T-cell (primary cell): ENCODE results near the gene DEXI. TPM values are rescaled to one million over a fixed set of nuclear protein-coding genes. Genes with fewer than 3 reads are reported as not detected.

Experiments used
- ATAC-seq, 4 experiments: fragments of 200-7000 bp in 3 of 4; fragments of 150-1000 bp in 1 of 4; cut with Tn5 transposase; replicated peaks in 1 of 4; 1 replicate in 3 of 4; 2 replicates in 1 of 4; pipeline ENCODE4 v1.10.0; 2021; ENCODE audit warnings: moderate library complexity in 3 of 4, mild to moderate bottlenecking in 2 of 4, moderate number of reproducible peaks in 1 of 4
- CTCF ChIA-PET, 2 donors: fragments of 300-600 bp; sonication (Branson Sonifier 250); formaldehyde crosslinking; loops; one replicate each; lab custom pipeline; 2022; ENCODE audit warnings: antibody characterized with exemption in 2 of 2; lab: Charles Lee
- POLR2A ChIA-PET, 2 donors: fragments of 300-600 bp; sonication (Branson Sonifier 250); formaldehyde crosslinking; loops; one replicate each; lab custom pipeline; 2022; ENCODE audit warnings: antibody characterized with exemption in 2 of 2; lab: Charles Lee
- DNase-seq, 35 experiments: peaks; one replicate each; pipeline versions ENCODE4 v3.0.0 to v3.0.0-alpha.2; 2013 to 2023
- H3K27ac ChIP-seq: one replicate; pipeline ENCODE4 v1.5.1; 2013; ENCODE audit warnings: low read length
- H3K27me3 ChIP-seq, 2 experiments: replicated peaks in 1 of 2; 1 replicate in 1 of 2; 2 replicates in 1 of 2; pipeline versions ENCODE4 v1.6.1 to v1.7.0; 2013; ENCODE audit warnings: low read length in 1 of 2, mixed read lengths in 1 of 2; ENCODE audit not compliant: control insufficient read depth in 2 of 2, insufficient read depth in 2 of 2; ENCODE audit errors: extremely low read depth in 1 of 2
- H3K36me3 ChIP-seq, 2 donors: 1 replicate in 1 of 2; 2 replicates in 1 of 2; pipeline versions ENCODE4 v1.6.1 to v1.7.0; 2013; ENCODE audit warnings: low read length in 1 of 2; ENCODE audit not compliant: control insufficient read depth in 2 of 2, insufficient read depth in 1 of 2; ENCODE audit errors: extremely low read depth in 1 of 2
- H3K4me1 ChIP-seq, 2 experiments: 1 replicate in 1 of 2; 2 replicates in 1 of 2; pipeline versions ENCODE4 v1.6.1 to v1.7.0; 2013; ENCODE audit warnings: low read length in 2 of 2, mixed read lengths in 1 of 2; ENCODE audit not compliant: insufficient read depth in 2 of 2, control insufficient read depth in 1 of 2; ENCODE audit errors: extremely low read depth in 1 of 2
- H3K4me3 ChIP-seq, 2 donors: 1 replicate in 1 of 2; 2 replicates in 1 of 2; pipeline versions ENCODE4 v1.5.1 to v1.7.0; 2013; ENCODE audit warnings: mild to moderate bottlenecking in 2 of 2, low read length in 1 of 2, moderate library complexity in 1 of 2; ENCODE audit not compliant: control insufficient read depth in 1 of 2; ENCODE audit errors: extremely low read depth in 1 of 2
- H3K9me3 ChIP-seq: 2 replicates; pipeline ENCODE4 v1.7.0; 2013
- H3K27ac Mint-ChIP-seq, 2 donors: one replicate each; pipeline ENCODE4 v1.8.0; 2020 to 2021; ENCODE audit warnings: mild to moderate bottlenecking in 2 of 2, mixed read lengths in 2 of 2
- H3K27me3 Mint-ChIP-seq, 2 donors: one replicate each; pipeline ENCODE4 v1.8.0; 2021 to 2022; ENCODE audit warnings: mixed read lengths in 2 of 2
- H3K36me3 Mint-ChIP-seq: one replicate; pipeline ENCODE4 v1.8.0; 2021; ENCODE audit warnings: mixed read lengths
- H3K4me1 Mint-ChIP-seq, 3 donors: one replicate each; pipeline ENCODE4 v1.8.0; 2020 to 2022; ENCODE audit warnings: mixed read lengths in 3 of 3, mild to moderate bottlenecking in 1 of 3
- H3K4me3 Mint-ChIP-seq, 3 donors: one replicate each; pipeline ENCODE4 v1.8.0; 2020 to 2022; ENCODE audit warnings: mild to moderate bottlenecking in 3 of 3, mixed read lengths in 3 of 3, moderate library complexity in 3 of 3
- H3K9me3 Mint-ChIP-seq, 3 donors: one replicate each; pipeline ENCODE4 v1.8.0; 2020 to 2022; ENCODE audit warnings: mixed read lengths in 3 of 3
- WGBS: methylation state at CpG from one replicate; pipeline ENCODE4 v1.1.5; 2013; ENCODE audit warnings: missing lambda C conversion rate; ENCODE audit not compliant: insufficient coverage; 5-methylcytosine and 5-hydroxymethylcytosine counted together
- total RNA-seq, 35 experiments: library from RNA in 6 of 35; stranded (reverse) in 6 of 35; fragments of 120-200 nt in 1 of 35; gene quantifications; one replicate each; pipeline versions ENCODE4 v1.2.1 to v1.2.4 and lab custom pipeline; 2013 to 2026

Gene DEXI
- total RNA-seq, 5 donors from 2014 or later (not counting 1 experiment from before 2014, with no cell fraction given), result 12.2 to 39.8 (median 34.1) TPM

DNA sequence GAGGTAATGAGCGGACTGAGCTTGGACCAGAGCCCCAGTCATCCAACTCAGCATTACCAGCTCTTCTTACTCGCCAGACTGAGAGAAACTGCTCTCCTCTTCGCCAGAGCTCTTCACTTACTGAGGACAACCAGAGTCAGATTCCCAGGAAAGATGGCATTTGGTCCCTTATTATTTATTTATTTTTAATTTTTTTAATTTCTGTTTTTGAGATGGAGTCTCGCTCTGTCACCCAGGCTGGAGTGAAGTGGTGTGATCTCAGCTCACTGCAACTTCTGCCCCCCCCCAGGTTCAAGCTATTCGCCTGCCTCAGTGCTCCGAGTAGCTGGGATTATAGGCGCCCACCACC, 23.3 kb downstream of the DEXI start:
- H3K27ac Mint-ChIP-seq, result no peak overlapping the region
- no peak overlapping the region for H3K27ac ChIP-seq

DNA sequence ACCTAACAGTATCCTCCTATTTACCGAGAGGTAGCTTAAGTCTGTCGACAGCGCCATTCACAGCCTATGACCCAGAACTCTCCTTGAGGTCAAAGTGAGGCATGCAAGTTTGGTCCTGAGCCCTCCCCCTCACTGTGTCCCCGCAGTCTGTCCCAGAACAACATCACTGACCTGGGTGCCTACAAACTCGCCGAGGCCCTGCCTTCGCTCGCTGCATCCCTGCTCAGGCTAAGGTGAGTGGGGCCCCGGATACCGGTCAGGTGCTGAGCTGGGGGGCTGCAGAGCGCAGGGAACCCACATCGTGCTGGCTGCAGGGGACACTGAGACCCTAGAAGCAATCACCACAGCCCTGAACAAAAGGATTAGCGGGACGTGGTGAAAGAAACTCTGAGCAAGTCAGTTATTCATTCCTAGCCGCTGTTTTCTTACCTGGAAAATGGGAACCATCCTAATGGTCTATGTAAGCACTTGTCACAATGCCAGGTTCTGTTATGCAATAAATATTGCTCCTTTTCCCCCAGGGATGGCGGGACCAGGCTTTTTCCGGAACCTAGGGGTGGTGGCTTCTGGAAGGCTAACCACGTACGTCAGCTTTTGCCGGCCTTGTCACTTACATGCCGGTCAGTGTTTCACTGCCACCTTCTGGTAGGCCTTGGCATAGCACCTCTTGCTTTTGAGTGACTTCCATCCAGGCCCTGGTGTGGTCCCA, 23.8 kb downstream of the DEXI start:
- Mint-ChIP-seq H3K27ac (no peak overlapping the region), H3K9me3 (no peaks in the 10 kb centered on the region), H3K4me3 (no peak overlapping the region), H3K27me3 (no peaks in the 10 kb centered on the region), H3K36me3 (no peaks in the 10 kb centered on the region), H3K4me1 (peaks cover 0 to 6% (median 4%) of the 10 kb centered on the region in 3 donors)
- DNase-seq, result peak; percentile 16 to 86 (median 63)
- ChIA-PET POLR2A (no interaction called here), CTCF (interaction anchor here (0.5 to 2.1 kb wide), 6 partner anchors 8 to 1436 kb away, joined by 3 to 6 read pairs (median 3); no protein-coding TSS in a partner anchor)
- H3K4me3 ChIP-seq, result no peak overlapping the region
- H3K27me3 ChIP-seq, result no peaks in the 10 kb centered on the region
- WGBS, result 61% methylated on average over 19 of the region's 21 CpGs
- peaks cover 2 to 8% of the 10 kb centered on the region in 2 donors for H3K36me3 ChIP-seq
- peaks cover 0 to 7% of the 10 kb centered on the region in 2 experiments for H3K4me1 ChIP-seq
- peak; percentile 61 to 82 (median 76) for ATAC-seq
- no peak overlapping the region for H3K27ac ChIP-seq
- no peaks in the 10 kb centered on the region for H3K9me3 ChIP-seq

More for the DNA sequence above, 23.3 kb downstream of the DEXI start:
- ATAC-seq (no peak), DNase-seq (no peak)
- H3K9me3 Mint-ChIP-seq, result no peaks in the 10 kb centered on the region
- 86% methylated on average over 3 of the region's 7 CpGs for WGBS
- H3K36me3 Mint-ChIP-seq, result no peaks in the 10 kb centered on the region
- ChIA-PET POLR2A (no interaction called here), CTCF (interaction anchor here (0.5 to 2.1 kb wide), 6 partner anchors 8 to 1436 kb away, joined by 3 to 6 read pairs (median 3); no protein-coding TSS in a partner anchor)
- H3K4me3 Mint-ChIP-seq, result no peak overlapping the region
- H3K4me1 ChIP-seq, result peaks cover 0 to 7% of the 10 kb centered on the region in 2 experiments
- no peaks in the 10 kb centered on the region for H3K9me3 ChIP-seq
- peaks cover 0 to 6% (median 4%) of the 10 kb centered on the region in 3 donors for H3K4me1 Mint-ChIP-seq
- no peaks in the 10 kb centered on the region for H3K27me3 Mint-ChIP-seq
- no peak overlapping the region for H3K4me3 ChIP-seq
- no peaks in the 10 kb centered on the region for H3K27me3 ChIP-seq
- peaks cover 2 to 8% of the 10 kb centered on the region in 2 donors for H3K36me3 ChIP-seq

DNA sequence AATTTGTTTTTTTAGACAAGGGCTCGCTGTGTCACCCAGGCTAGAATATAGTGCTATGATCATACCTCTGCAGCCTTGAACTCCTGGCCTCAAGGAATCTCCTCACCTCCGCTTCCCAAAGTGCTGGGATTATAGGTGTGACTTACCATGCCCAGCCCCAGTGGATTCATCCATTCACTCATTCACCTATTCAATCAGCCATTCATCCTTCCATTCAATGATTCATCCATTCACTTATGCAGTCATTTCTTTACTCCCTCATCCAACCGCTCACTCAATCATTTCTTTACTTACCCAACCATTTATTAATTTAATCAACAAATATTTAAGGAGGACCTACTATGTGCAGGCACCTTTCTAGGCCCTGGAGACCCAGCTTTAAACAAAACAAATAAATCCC, 25.7 kb downstream of the DEXI start:
- H3K4me3 ChIP-seq, result no peak overlapping the region
- ATAC-seq (no peak), DNase-seq (no peak)
- no peaks in the 10 kb centered on the region for H3K27me3 Mint-ChIP-seq
- 50% methylated on average over 2 of the region's 3 CpGs for WGBS
- H3K36me3 ChIP-seq, result peaks cover 0 to 3% of the 10 kb centered on the region in 2 donors
- no peak overlapping the region for H3K27ac ChIP-seq
- H3K4me1 Mint-ChIP-seq, result peaks cover 0 to 6% (median 4%) of the 10 kb centered on the region in 3 donors
- ChIA-PET POLR2A (no interaction called here), CTCF (interaction anchor here in 1 of 2 donors (0.7 kb wide), 1 partner anchor 733 kb away, joined by 4 read pairs; no protein-coding TSS in a partner anchor)
- H3K27me3 ChIP-seq, result no peaks in the 10 kb centered on the region
- no peak overlapping the region for H3K4me3 Mint-ChIP-seq
- no peaks in the 10 kb centered on the region for H3K36me3 Mint-ChIP-seq
- no peaks in the 10 kb centered on the region for H3K9me3 Mint-ChIP-seq
- H3K9me3 ChIP-seq, result no peaks in the 10 kb centered on the region
- no peak overlapping the region for H3K27ac Mint-ChIP-seq
- peaks cover 0 to 7% of the 10 kb centered on the region in 2 experiments for H3K4me1 ChIP-seq

DNA sequence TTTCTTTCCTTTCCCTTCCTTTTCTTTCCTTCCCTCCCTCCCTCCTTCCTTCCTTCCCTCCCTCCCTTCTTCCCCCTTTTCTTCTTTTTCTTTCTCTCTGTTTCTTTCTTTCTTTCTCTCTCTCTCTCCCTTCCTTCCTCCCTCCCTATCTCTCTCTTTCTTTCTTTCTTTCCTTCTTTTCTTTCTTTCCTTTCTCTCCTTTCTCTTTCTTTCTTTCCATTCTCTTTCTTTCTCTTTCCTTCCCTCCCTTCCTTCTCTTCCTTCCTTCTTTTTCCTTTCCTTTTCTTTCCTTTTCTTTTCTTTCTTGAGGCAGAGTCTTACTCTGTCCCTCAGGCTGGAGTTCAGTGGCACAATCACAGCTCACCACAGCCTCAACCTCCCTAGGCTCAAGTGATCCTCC, 31.0 kb downstream of the DEXI start:
- Histone ChIP-seq H3K4me3 (no peak overlapping the region), H3K4me1 (no peaks in the 10 kb centered on the region), H3K27ac (no peak overlapping the region), H3K36me3 (peaks cover 0 to 5% of the 10 kb centered on the region in 2 donors), H3K9me3 (no peaks in the 10 kb centered on the region), H3K27me3 (no peaks in the 10 kb centered on the region)
- ChIA-PET POLR2A (no interaction called here), CTCF (interaction anchor here (0.6 to 0.9 kb wide), 4 partner anchors 91 to 1906 kb away, joined by 3 to 5 read pairs (median 4); no protein-coding TSS in a partner anchor)
- H3K9me3 Mint-ChIP-seq, result no peaks in the 10 kb centered on the region
- peaks cover 4% of the 10 kb centered on the region for H3K36me3 Mint-ChIP-seq
- ATAC-seq, result no peak
- no peak overlapping the region for H3K27ac Mint-ChIP-seq
- H3K4me1 Mint-ChIP-seq, result peaks cover 0 to 2% (median 0%) of the 10 kb centered on the region in 3 donors
- no peak overlapping the region for H3K4me3 Mint-ChIP-seq
- H3K27me3 Mint-ChIP-seq, result no peaks in the 10 kb centered on the region
- no peak for DNase-seq

DNA sequence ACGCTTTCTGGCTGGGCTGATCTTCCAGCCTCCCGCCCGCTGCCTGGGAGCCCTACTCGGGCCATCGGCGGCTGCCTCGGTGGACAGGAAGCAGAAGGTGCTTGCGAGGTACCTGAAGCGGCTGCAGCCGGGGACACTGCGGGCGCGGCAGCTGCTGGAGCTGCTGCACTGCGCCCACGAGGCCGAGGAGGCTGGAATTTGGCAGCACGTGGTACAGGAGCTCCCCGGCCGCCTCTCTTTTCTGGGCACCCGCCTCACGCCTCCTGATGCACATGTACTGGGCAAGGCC, 34.6 kb downstream of the DEXI start:
- no peaks in the 10 kb centered on the region for H3K9me3 ChIP-seq
- no peak overlapping the region for H3K4me3 ChIP-seq
- Mint-ChIP-seq H3K4me3 (no peak overlapping the region), H3K4me1 (no peaks in the 10 kb centered on the region), H3K27me3 (no peaks in the 10 kb centered on the region), H3K27ac (no peak overlapping the region), H3K9me3 (peaks cover 0 to 6% (median 1%) of the 10 kb centered on the region in 3 donors), H3K36me3 (peaks cover 8% of the 10 kb centered on the region)
- no peaks in the 10 kb centered on the region for H3K27me3 ChIP-seq
- ATAC-seq (no peak), DNase-seq (no peak)
- POLR2A ChIA-PET, result interaction anchor here in 1 of 2 donors (0.5 kb wide), 1 partner anchor 1127 kb away, joined by 3 read pairs; no protein-coding TSS in a partner anchor
- 95% methylated on average over 19 of the region's 21 CpGs for WGBS
- no peaks in the 10 kb centered on the region for H3K4me1 ChIP-seq
- no peak overlapping the region for H3K27ac ChIP-seq
- CTCF ChIA-PET, result no interaction called here
- H3K36me3 ChIP-seq, result peaks cover 0 to 7% of the 10 kb centered on the region in 2 donors

DNA sequence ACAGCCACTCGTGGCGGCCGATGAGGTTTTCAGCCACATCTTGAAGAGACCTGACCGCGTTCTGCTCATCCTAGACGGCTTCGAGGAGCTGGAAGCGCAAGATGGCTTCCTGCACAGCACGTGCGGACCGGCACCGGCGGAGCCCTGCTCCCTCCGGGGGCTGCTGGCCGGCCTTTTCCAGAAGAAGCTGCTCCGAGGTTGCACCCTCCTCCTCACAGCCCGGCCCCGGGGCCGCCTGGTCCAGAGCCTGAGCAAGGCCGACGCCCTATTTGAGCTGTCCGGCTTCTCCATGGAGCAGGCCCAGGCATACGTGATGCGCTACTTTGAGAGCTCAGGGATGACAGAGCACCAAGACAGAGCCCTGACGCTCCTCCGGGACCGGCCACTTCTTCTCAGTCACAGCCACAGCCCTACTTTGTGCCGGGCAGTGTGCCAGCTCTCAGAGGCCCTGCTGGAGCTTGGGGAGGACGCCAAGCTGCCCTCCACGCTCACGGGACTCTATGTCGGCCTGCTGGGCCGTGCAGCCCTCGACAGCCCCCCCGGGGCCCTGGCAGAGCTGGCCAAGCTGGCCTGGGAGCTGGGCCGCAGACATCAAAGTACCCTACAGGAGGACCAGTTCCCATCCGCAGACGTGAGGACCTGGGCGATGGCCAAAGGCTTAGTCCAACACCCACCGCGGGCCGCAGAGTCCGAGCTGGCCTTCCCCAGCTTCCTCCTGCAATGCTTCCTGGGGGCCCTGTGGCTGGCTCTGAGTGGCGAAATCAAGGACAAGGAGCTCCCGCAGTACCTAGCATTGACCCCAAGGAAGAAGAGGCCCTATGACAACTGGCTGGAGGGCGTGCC, 35.1 kb downstream of the DEXI start:
- H3K27me3 Mint-ChIP-seq, result no peaks in the 10 kb centered on the region
- peaks cover 0 to 9% of the 10 kb centered on the region in 2 donors for H3K36me3 ChIP-seq
- H3K4me3 ChIP-seq, result no peak overlapping the region
- no peak overlapping the region for H3K27ac Mint-ChIP-seq
- H3K4me1 ChIP-seq, result no peaks in the 10 kb centered on the region
- peaks cover 13% of the 10 kb centered on the region for H3K36me3 Mint-ChIP-seq
- POLR2A ChIA-PET, result interaction anchor here in 1 of 2 donors (0.5 kb wide), 1 partner anchor 1128 kb away, joined by 3 read pairs; no protein-coding TSS in a partner anchor
- DNase-seq (no peak), ATAC-seq (no peak)
- no peak overlapping the region for H3K27ac ChIP-seq
- H3K9me3 ChIP-seq, result no peaks in the 10 kb centered on the region
- H3K27me3 ChIP-seq, result no peaks in the 10 kb centered on the region
- H3K9me3 Mint-ChIP-seq, result peaks cover 0 to 11% (median 3%) of the 10 kb centered on the region in 3 donors
- CTCF ChIA-PET, result no interaction called here
- 94% methylated on average over 46 of the region's 46 CpGs for WGBS
- no peaks in the 10 kb centered on the region for H3K4me1 Mint-ChIP-seq
- no peak overlapping the region for H3K4me3 Mint-ChIP-seq
